MM.1S (cell line): ENCODE results near the gene CRTAP.

Experiments
- DNase-seq: peaks from one replicate; pipeline ENCODE4 v3.0.0-alpha.2; 2015
- H2AFZ ChIP-seq: fragments of 300-600 bp; sonication (generic); 2 replicates; pipeline ENCODE4 v1.6.0; 2016; ENCODE audit warnings: antibody characterized with exemption, low read length
- H3F3A ChIP-seq: fragments of 300-600 bp; sonication (generic); 2 replicates; pipeline ENCODE4 v1.6.1; 2016; ENCODE audit warnings: mild to moderate bottlenecking, antibody characterized with exemption, low read length, moderate library complexity, mixed read lengths; ENCODE audit not compliant: insufficient read depth
- H3K27ac ChIP-seq: fragments of 300-600 bp; sonication (generic); 2 replicates; pipeline ENCODE4 v1.5.1; 2016; ENCODE audit warnings: mild to moderate bottlenecking, low read length
- H3K27me3 ChIP-seq: fragments of 300-600 bp; sonication (generic); replicated peaks from 2 replicates; pipeline ENCODE4 v1.6.0; 2016; ENCODE audit warnings: low read length; ENCODE audit not compliant: insufficient read depth
- H3K36me3 ChIP-seq: fragments of 300-600 bp; sonication (generic); replicated peaks from 2 replicates; pipeline ENCODE4 v1.6.1; 2016; ENCODE audit warnings: mild to moderate bottlenecking, low read length, mixed read lengths; ENCODE audit not compliant: insufficient read depth
- H3K4me1 ChIP-seq: fragments of 300-600 bp; sonication (generic); 2 replicates; pipeline ENCODE4 v1.6.1; 2016; ENCODE audit warnings: low read length, mixed read lengths
- H3K4me2 ChIP-seq: fragments of 300-600 bp; sonication (generic); 2 replicates; pipeline ENCODE4 v1.6.0; 2016; ENCODE audit warnings: low read depth, low read length
- H3K4me3 ChIP-seq: fragments of 300-600 bp; sonication (generic); 2 replicates; pipeline ENCODE4 v1.5.1; 2016; ENCODE audit warnings: low read length, mixed read lengths
- H3K79me2 ChIP-seq: fragments of 300-600 bp; sonication (generic); 2 replicates; pipeline ENCODE4 v1.6.1; 2016; ENCODE audit warnings: mixed run types, low read length, mixed read lengths
- H3K9ac ChIP-seq: fragments of 300-600 bp; sonication (generic); 2 replicates; pipeline ENCODE4 v1.6.1; 2016; ENCODE audit warnings: low read length, mixed read lengths
- H3K9me2 ChIP-seq: fragments of 300-600 bp; sonication (generic); replicated peaks from 2 replicates; pipeline ENCODE4 v1.6.1; 2016; ENCODE audit warnings: mild to moderate bottlenecking, low read length, mixed read lengths; ENCODE audit not compliant: insufficient read depth
- H3K9me3 ChIP-seq: fragments of 300-600 bp; sonication (generic); replicated peaks from 2 replicates; pipeline ENCODE4 v1.6.1; 2016; ENCODE audit warnings: mild to moderate bottlenecking, low read length, mixed read lengths; ENCODE audit not compliant: insufficient read depth
- H4K20me1 ChIP-seq: fragments of 300-600 bp; sonication (generic); 2 replicates; pipeline ENCODE4 v1.6.1; 2016; ENCODE audit warnings: mild to moderate bottlenecking, low read length, moderate library complexity, mixed read lengths; ENCODE audit not compliant: insufficient read depth
- EZH2 ChIP-seq: fragments of 300-600 bp; sonication (generic); optimal IDR thresholded peaks from 2 replicates; pipeline ENCODE3; 2017; ENCODE audit warnings: low read depth, mild to moderate bottlenecking, antibody characterized with exemption, low read length, mixed read lengths
- EZH2phosphoT487 ChIP-seq: fragments of 300-600 bp; sonication (generic); IDR thresholded peaks from 2 replicates; pipeline ENCODE4 v1.6.1; 2018; ENCODE audit warnings: antibody characterized with exemption, low read length
- TF ChIP-seq, protein P1 (sequence below): fragments of 300-600 bp; sonication (generic); IDR thresholded peaks from 2 replicates; pipeline ENCODE4 v1.5.1; 2016; ENCODE audit warnings: antibody characterized with exemption, low read length, mixed read lengths

The CRTAP gene

DNA sequence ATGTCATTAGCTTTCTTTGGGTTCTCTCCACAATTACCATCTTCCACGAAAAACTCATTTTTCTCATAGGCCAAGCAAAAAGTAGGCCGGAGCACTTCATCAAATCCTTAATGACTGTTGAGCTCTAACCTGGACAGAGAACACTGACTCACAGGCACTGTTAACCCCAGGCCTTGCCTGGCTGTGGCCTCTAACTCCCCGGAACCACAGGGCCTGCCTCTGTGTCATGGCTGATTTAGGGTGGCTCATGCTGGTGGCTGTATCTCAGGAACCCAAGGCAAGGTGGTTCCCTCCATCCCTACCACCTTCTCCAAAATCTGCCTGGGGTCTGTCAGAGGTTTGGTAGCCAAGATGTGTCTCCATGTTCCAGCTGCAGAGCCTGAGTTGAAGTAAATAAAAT is 3.6 kb downstream of the CRTAP start:
- Histone ChIP-seq H3K4me1 (peaks cover 10% of the 10 kb centered on the region; the same call in 1 of the 2 replicates), H3K36me3 (no peaks in the 10 kb centered on the region), H3K79me2 (peaks cover 20% of the 10 kb centered on the region), H3K9me2 (no peaks in the 10 kb centered on the region), H3K9ac (no peak overlapping the region), H3K27me3 (no peaks in the 10 kb centered on the region), H3K9me3 (no peaks in the 10 kb centered on the region), H3K4me3 (no peak overlapping the region), H3K27ac (no peak overlapping the region), H3K4me2 (no peak overlapping the region), H3F3A (peaks cover 20% of the 10 kb centered on the region), H4K20me1 (no peaks in the 10 kb centered on the region), H2AFZ (no peak overlapping the region)
- TF ChIP-seq, protein P1, sequence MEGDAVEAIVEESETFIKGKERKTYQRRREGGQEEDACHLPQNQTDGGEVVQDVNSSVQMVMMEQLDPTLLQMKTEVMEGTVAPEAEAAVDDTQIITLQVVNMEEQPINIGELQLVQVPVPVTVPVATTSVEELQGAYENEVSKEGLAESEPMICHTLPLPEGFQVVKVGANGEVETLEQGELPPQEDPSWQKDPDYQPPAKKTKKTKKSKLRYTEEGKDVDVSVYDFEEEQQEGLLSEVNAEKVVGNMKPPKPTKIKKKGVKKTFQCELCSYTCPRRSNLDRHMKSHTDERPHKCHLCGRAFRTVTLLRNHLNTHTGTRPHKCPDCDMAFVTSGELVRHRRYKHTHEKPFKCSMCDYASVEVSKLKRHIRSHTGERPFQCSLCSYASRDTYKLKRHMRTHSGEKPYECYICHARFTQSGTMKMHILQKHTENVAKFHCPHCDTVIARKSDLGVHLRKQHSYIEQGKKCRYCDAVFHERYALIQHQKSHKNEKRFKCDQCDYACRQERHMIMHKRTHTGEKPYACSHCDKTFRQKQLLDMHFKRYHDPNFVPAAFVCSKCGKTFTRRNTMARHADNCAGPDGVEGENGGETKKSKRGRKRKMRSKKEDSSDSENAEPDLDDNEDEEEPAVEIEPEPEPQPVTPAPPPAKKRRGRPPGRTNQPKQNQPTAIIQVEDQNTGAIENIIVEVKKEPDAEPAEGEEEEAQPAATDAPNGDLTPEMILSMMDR, result no peak
- TF ChIP-seq EZH2, result no peak
- TF ChIP-seq EZH2phosphoT487, result no peak
- no peak for DNase-seq

DNA sequence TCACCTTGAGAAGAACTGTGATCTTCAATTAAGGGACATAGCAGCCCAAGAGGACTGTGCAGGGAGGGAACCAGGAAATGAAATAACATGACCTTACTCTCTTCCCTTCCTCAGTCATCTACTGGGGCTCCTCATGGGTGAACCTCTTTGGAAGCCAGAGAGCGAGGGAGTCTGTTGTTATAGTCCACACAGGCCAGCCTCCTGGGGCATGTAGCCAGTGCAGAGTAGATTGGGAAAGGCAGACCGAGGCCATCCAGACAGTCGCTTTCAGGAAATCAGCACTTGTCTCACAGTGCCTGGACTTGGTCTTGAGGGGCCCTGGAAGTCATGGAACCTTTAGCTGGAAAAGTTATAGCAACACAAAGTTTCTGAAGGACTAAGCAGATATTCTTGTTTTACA is 6.1 kb downstream of the CRTAP start:
- Histone ChIP-seq H2AFZ (no peak overlapping the region), H3K9me2 (no peaks in the 10 kb centered on the region), H3K27me3 (no peaks in the 10 kb centered on the region), H4K20me1 (no peaks in the 10 kb centered on the region), H3K9ac (no peak overlapping the region), H3K36me3 (no peaks in the 10 kb centered on the region), H3F3A (peaks cover 6% of the 10 kb centered on the region), H3K9me3 (no peaks in the 10 kb centered on the region), H3K4me3 (no peak overlapping the region), H3K27ac (no peak overlapping the region), H3K4me1 (peaks cover 9% of the 10 kb centered on the region; the same call in 1 of the 2 replicates), H3K4me2 (no peak overlapping the region), H3K79me2 (peaks cover 16% of the 10 kb centered on the region)
- no peak for TF ChIP-seq EZH2phosphoT487
- TF ChIP-seq EZH2, result no peak
- TF ChIP-seq, protein P1, result no peak
- DNase-seq, result no peak

DNA sequence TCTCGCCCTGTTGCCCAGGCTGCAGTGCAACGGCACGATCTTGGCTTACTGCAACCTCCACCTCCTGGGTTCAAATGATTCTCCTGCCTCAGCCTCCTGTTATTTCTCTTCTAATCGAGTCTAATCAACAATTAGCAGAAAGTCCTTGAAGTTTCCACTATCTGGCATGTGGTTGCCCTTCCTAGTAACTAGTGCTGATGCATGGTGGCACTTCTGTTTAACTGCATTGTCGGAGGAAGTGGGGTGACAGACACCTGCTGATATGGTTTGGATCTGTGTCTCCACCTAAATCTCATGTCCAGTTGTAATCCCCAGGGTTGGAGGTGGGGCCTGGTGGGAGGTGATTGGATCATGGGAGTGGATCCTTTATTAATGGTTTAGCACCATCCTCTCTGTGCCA is 9.2 kb downstream of the CRTAP start:
- Histone ChIP-seq H3K27me3 (no peaks in the 10 kb centered on the region), H3K4me1 (no peaks in the 10 kb centered on the region), H3K9me3 (no peaks in the 10 kb centered on the region), H3F3A (no peaks in the 10 kb centered on the region), H3K36me3 (no peaks in the 10 kb centered on the region), H3K27ac (no peak overlapping the region), H3K9me2 (no peaks in the 10 kb centered on the region), H3K4me2 (no peak overlapping the region), H3K9ac (no peak overlapping the region), H3K4me3 (no peak overlapping the region), H3K79me2 (0 out of 2 replicates have a peak, but pooled peaks cover 7% of the 10 kb centered on the region), H2AFZ (no peak overlapping the region), H4K20me1 (no peaks in the 10 kb centered on the region)
- DNase-seq, result no peak
- TF ChIP-seq EZH2phosphoT487, result no peak
- TF ChIP-seq, protein P1, result no peak
- TF ChIP-seq EZH2, result no peak
